Activated T-helper 9 cell treated with anti-CD3 and anti-CD28 coated beads, Interleukin-2, amount 50 U/mL, for 16 hours (primary cell): Measurements from ENCODE around the gene GKN2.

Source experiments
- DNase-seq: peaks from one replicate; pipeline ENCODE4 v3.0.0-alpha.2; 2020; ENCODE audit warnings: low read depth

GKN2 gene, protein sequence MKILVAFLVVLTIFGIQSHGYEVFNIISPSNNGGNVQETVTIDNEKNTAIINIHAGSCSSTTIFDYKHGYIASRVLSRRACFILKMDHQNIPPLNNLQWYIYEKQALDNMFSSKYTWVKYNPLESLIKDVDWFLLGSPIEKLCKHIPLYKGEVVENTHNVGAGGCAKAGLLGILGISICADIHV

GRCh38 chr2:68952887-68953521 is at the start of gene GKN2:
Gene GKN2, minus strand, starts transcription at chr2:68952893. Its CDS starts 32 bp downstream, at chr2:68952861.
- DNase-seq, result no peak

- DNase-seq, result no peak
Measured at GRCh38 chr2:69001879-69002278, 49.2 kb upstream of the GKN2 start.

- DNase-seq, result no peak
Measured at GRCh38 chr2:68997401-68997800, 44.7 kb upstream of the GKN2 start.

GRCh38 chr2:68995916-68996315 is 43.2 kb upstream of the GKN2 start:
- DNase-seq, result no peak

GRCh38 chr2:68994864-68995263 is 42.2 kb upstream of the GKN2 start:
- DNase-seq, result no peak

- DNase-seq, result no peak
Measured at GRCh38 chr2:68993660-68994059, 41.0 kb upstream of the GKN2 start.

- DNase-seq, result no peak
Measured at GRCh38 chr2:68992933-68993332, 40.2 kb upstream of the GKN2 start.

GRCh38 chr2:68992341-68992740 is 39.6 kb upstream of the GKN2 start:
- DNase-seq, result no peak

DNA sequence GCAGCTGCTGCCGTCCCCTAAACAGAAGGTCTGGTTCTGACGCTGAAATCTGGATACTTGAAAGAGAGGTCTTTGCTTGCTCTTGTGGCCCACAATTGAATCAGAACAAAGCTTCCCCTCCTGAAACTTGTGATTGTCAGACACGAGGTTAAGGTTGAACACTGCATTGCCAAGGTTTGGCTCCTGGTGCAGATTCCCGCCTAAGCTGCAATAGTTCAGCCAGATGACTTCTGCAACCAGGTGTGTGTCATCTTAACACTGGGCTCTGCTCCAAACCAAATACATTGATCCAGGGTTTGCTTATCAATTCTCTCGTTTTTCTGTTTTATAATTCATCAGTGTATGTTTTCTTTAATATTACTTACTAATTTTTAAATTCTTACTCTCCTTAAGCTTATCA is 36.3 kb upstream of the GKN2 start:
- no peak for DNase-seq

DNA sequence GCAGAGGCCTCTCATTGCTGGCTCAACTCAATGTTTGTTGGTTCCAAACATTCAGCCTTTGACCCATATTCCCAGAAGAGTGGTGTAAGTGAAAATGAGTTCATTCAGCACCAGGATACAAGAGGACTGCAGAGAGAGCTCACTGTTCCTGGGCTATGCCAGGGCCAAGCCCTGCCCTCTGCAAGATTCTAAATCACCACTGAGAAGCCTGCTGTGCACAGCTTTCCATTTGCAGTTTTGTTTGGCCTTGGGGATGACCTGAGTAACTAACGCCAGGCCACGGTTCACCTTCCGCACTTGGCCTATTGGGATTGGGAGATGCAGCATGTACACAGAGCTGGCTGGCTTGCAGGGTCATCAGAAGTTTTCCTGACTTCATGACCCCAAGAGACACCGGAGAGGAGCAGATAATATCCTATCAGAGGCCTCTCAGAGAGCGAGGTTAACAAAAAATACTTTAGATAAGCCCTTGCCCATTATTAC is 34.4 kb upstream of the GKN2 start:
- no peak for DNase-seq

DNA sequence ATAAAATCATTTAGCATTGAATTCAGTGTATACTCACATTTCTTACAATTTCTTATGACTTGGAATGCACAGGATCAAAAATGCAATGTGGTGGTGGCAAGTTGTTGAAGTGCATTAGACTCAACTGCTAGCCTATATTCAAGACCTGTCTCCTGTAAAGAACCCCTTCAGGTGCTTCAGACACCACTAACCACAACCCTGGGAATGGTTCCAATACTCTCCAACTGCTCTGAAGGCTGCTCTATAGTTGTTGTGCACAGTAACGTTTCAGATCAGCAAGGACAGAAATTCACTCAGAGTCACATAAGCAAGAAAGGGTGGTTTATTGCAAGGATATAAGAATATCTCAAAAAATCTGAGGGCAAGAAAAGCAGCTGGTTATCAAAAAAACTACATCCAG is 28.3 kb upstream of the GKN2 start:
- no peak for DNase-seq

DNA sequence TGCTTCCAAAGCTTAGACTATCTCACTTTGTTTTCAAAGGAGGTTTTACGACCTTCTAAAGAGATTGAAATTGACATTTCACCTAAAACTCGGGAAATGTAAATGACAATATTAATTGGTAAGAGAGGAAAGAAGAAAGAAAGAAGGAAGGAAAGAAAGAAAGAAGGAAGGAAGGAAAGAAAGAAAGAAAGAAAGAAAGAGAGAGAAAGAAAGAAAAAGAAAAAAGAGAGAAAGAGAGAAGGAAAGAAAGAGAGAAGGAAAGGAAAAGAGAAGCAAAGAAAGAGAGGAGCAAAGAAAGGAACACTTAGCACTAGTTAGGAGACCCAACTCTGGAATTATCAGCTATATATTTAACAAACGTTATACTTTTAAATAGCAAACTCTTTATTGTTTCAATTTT is 25.4 kb upstream of the GKN2 start:
- no peak for DNase-seq

- DNase-seq, result no peak
Measured at GRCh38 chr2:68977453-68977852, 24.8 kb upstream of the GKN2 start.

- DNase-seq, result no peak
Measured at GRCh38 chr2:68975844-68976243, 23.2 kb upstream of the GKN2 start.

DNA sequence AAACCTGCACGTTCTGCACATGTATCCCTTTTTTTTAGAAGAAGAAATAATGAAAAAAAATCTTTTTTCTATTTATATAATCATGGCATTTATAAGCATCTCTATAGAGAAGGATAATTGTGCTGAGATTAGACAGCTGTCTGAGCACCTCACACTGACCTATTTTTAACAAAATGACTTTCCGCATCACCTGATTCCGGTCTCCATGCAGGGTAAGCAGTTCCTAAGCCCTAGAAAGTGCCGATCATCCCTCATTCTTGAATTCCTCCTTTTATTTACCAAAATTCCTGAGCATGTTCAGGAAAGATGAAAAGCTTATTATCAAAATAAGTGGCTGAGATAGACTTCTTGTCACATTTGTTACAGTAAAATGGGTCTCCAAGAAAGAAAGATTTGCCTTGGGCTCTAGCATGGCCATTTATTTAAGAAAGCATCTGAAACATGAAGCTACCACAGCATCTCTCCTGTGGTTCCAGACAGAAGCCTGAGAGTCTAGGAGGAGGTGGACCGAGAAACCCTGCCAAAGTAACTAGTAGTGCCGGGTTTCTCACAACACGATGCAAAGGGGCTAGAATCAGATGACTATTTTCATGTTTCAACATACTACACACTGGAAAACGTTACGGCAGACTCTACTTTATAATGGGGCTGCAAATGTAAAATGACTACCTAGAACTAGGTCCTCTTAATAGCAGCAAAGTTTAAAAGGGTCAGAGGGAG is 22.4 kb upstream of the GKN2 start:
- DNase-seq, result no peak

GRCh38 chr2:68974251-68974650 is 21.6 kb upstream of the GKN2 start, which contains the start of gene GKN1:
Gene GKN1, plus strand, starts transcription at chr2:68974636. Its CDS starts 42 bp downstream, at chr2:68974678.
- DNase-seq, result no peak

GRCh38 chr2:68971591-68972231 is 19.0 kb upstream of the GKN2 start:
- no peak for DNase-seq

- no peak for DNase-seq
Measured at GRCh38 chr2:68970566-68971265, 18.0 kb upstream of the GKN2 start.

DNA sequence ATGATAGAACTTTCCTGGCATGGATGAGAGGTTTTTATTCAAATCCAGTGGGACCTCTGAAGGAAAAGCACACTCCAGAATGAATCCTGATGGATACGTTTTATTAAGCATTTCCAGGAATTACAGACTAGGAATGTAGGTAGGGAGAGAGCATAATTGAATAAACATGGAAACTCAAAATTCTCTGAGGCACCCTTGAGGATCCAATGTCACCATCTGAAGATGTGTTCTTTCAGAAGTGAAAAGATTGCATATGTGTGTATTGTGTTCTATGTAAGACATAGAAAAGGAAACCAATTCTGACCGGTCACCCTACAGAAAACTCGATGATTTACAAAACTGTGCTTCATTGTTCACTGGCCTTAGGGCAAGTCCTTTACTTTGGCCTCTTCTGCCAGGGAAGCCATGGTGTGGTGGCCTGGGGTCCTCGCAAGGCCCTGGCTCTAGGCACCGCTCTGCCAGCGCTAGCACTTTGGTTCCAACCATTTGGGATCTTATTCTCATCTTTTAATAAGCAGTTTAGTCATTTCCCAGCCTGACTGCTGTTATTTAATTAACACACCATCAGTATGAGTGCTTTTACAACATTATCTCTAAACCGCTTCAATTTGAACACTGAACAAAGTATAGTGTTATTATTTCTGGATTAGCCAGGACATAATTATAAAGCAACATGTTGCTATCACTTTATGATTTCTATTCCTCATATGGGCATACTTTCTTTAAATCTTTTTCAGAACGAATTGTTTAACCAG is 17.2 kb upstream of the GKN2 start:
- DNase-seq, result no peak

DNA sequence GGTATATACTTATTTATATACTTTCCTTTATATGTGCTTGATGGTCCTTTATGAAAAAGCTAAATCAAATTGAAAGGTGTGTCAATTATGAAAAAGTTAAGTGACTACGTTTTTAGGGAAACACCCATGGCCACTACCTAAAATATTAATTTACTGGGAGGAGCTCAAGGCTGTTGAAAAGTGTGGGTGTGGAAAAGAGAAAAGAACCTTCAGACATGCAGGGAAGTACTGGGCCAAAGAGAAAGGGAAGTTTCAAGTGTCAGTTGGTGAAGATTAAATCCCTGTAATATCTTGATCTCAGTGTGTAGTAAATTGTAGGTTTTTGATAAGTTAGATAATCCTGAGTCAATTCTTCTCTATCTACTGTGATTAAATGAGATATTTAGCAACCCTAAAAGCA is 15.5 kb upstream of the GKN2 start:
- DNase-seq, result no peak

GRCh38 chr2:68964282-68964681 is 11.6 kb upstream of the GKN2 start:
- DNase-seq, result no peak
